ENCODE results near the gene TTC16.

The TTC16 gene

DNA sequence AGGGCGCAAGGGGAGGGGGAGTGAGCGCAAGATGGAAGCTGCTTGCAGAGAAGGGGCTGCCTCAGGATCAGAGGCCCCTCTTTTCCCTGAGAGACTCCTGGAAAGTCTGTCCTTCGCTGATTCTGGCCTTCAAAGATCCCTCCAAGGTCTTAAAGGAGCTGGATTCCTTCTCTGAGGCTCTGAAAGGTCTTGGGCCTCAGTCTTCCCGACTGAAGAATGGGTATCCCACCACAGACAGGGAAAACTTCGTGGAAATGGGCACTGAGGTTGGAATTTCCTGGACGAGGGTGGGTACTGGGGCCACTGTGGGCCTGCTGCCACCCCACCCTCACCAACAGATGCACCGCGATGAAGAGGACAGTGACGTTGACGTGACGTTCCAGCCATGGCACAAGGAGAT lies 3.5 kb upstream of the TTC16 start:
- no peak overlapping the region for H3K4me3 ChIP-seq (ENCODE audit: control insufficient read depth in 1 of 7, extremely low read depth in 1 of 7, insufficient read depth in 4 of 7, low read depth in 2 of 7, low read length in 6 of 7)
- WGBS (ENCODE audit: insufficient coverage): 93% methylated on average over 10 of the region's 11 CpGs
- ChIA-PET POLR2A (no interaction called here), CTCF (interaction anchor here (1.2 to 1.6 kb wide), 2 partner anchors 21 to 22 kb away, joined by 3 read pairs; partner anchors contain the start of gene TOR2A)
- no peak for DNase-seq
- no peaks in the 10 kb centered on the region for H3K36me3 ChIP-seq (ENCODE audit: control insufficient read depth in 4 of 4, insufficient read depth in 4 of 4, low read length in 3 of 4)
- peaks cover 0 to 4% (median 0%) of the 10 kb centered on the region in 5 experiments for H3K27me3 ChIP-seq (replicated peaks in 2 of 5; ENCODE audit: control insufficient read depth in 4 of 5, insufficient read depth in 5 of 5, low read length in 4 of 5)
- H3K9me3 ChIP-seq (ENCODE audit: control extremely low read depth in 1 of 5, control insufficient read depth in 4 of 5, insufficient read depth in 2 of 5, low read depth in 1 of 5, low read length in 4 of 5): peaks cover 0 to 5% (median 0%) of the 10 kb centered on the region in 5 experiments
- peaks cover 0 to 28% (median 27%) of the 10 kb centered on the region in 4 experiments for H3K4me1 ChIP-seq (ENCODE audit: control extremely low read depth in 1 of 4, control insufficient read depth in 4 of 4, insufficient read depth in 4 of 4, low read length in 3 of 4)
- H3K27ac ChIP-seq (ENCODE audit: insufficient read depth in 1 of 2, low read depth in 1 of 2, low read length in 2 of 2, poor library complexity in 1 of 2, severe bottlenecking in 2 of 2): no peak overlapping the region

- no peak overlapping the region for H3K4me3 ChIP-seq (ENCODE audit: control insufficient read depth in 1 of 7, extremely low read depth in 1 of 7, insufficient read depth in 4 of 7, low read depth in 2 of 7, low read length in 6 of 7)
- peaks cover 0 to 4% (median 0%) of the 10 kb centered on the region in 5 experiments for H3K27me3 ChIP-seq (replicated peaks in 2 of 5; ENCODE audit: control insufficient read depth in 4 of 5, insufficient read depth in 5 of 5, low read length in 4 of 5)
- H3K4me1 ChIP-seq (ENCODE audit: control extremely low read depth in 1 of 4, control insufficient read depth in 4 of 4, insufficient read depth in 4 of 4, low read length in 3 of 4): peaks cover 0 to 28% (median 26%) of the 10 kb centered on the region in 4 experiments
- no peaks in the 10 kb centered on the region for H3K36me3 ChIP-seq (ENCODE audit: control insufficient read depth in 4 of 4, insufficient read depth in 4 of 4, low read length in 3 of 4)
- ChIA-PET POLR2A (no interaction called here), CTCF (interaction anchor here (1.2 to 2.1 kb wide), 2 partner anchors 8 to 22 kb away, joined by 3 to 5 read pairs; partner anchors contain the start of gene TOR2A)
- peaks cover 0 to 5% (median 0%) of the 10 kb centered on the region in 5 experiments for H3K9me3 ChIP-seq (ENCODE audit: control extremely low read depth in 1 of 5, control insufficient read depth in 4 of 5, insufficient read depth in 2 of 5, low read depth in 1 of 5, low read length in 4 of 5)
- WGBS (ENCODE audit: insufficient coverage): 98% methylated on average over 8 of the region's 10 CpGs
- no peak for DNase-seq
- H3K27ac ChIP-seq (ENCODE audit: insufficient read depth in 1 of 2, low read depth in 1 of 2, low read length in 2 of 2, poor library complexity in 1 of 2, severe bottlenecking in 2 of 2): no peak overlapping the region
These were observed 3.0 kb upstream of the TTC16 start for GRCh38 chr9:127712867-127713266.

DNA sequence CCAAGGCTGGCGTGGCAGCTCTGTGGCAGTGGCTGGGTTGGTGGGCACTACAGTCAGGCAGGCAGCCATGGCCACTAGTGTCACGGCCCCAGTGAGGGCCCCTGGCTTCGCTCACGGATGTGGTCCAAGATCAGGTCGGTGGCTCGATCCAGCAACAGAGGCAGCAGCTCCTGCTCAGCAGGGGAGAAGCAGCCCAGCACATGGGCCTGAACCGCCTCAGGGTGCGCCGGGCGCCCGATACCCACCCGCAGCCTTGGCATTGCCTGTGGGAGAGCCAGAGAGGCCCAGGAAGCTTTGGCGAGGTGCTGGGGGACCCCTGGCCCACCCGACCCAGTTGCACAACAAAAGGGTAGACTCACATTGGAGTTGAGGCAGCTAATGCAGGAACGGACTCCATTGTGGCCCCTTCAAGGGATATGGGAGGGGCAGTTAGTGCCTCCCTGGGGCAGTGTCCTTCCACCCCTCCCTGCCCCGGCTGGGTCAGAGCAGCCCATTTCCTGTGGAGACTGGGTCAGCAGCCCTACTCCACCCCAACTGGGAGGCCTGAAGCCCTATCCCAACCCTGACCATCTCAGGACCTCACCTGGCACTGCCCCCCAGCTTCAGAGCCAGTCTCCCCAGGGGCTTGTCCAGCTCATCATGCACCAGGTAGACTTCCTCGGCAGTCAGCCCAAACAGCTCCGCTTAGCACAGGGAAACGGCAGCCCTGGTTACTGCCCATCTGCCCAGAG lies 1.7 kb upstream of the TTC16 start:
- WGBS (ENCODE audit: insufficient coverage): 84% methylated on average over 16 of the region's 19 CpGs
- Histone ChIP-seq H3K27ac (ENCODE audit: insufficient read depth in 1 of 2, low read depth in 1 of 2, low read length in 2 of 2, poor library complexity in 1 of 2, severe bottlenecking in 2 of 2) (no peak overlapping the region), H3K36me3 (ENCODE audit: control insufficient read depth in 4 of 4, insufficient read depth in 4 of 4, low read length in 3 of 4) (no peaks in the 10 kb centered on the region), H3K27me3 (replicated peaks in 2 of 5; ENCODE audit: control insufficient read depth in 4 of 5, insufficient read depth in 5 of 5, low read length in 4 of 5) (peaks cover 0 to 4% (median 0%) of the 10 kb centered on the region in 5 experiments), H3K4me1 (ENCODE audit: control extremely low read depth in 1 of 4, control insufficient read depth in 4 of 4, insufficient read depth in 4 of 4, low read length in 3 of 4) (peaks cover 0 to 30% (median 26%) of the 10 kb centered on the region in 4 experiments), H3K4me3 (ENCODE audit: control insufficient read depth in 1 of 7, extremely low read depth in 1 of 7, insufficient read depth in 4 of 7, low read depth in 2 of 7, low read length in 6 of 7) (peak overlapping the region in 3 of 7 experiments; percentile 6 to 89 (median 11)), H3K9me3 (ENCODE audit: control extremely low read depth in 1 of 5, control insufficient read depth in 4 of 5, insufficient read depth in 2 of 5, low read depth in 1 of 5, low read length in 4 of 5) (no peaks in the 10 kb centered on the region)
- POLR2A ChIA-PET: interaction anchor here (0.5 to 0.6 kb wide), 2 partner anchors 22 to 60 kb away, joined by 3 read pairs; no protein-coding TSS in a partner anchor
- CTCF ChIA-PET: interaction anchor here (1.3 to 2.1 kb wide), 2 partner anchors 9 to 11 kb away, joined by 4 to 5 read pairs; no protein-coding TSS in a partner anchor
- DNase-seq: no peak

- Histone ChIP-seq H3K9me3 (ENCODE audit: control extremely low read depth in 1 of 5, control insufficient read depth in 4 of 5, insufficient read depth in 2 of 5, low read depth in 1 of 5, low read length in 4 of 5) (no peaks in the 10 kb centered on the region), H3K4me3 (ENCODE audit: control insufficient read depth in 1 of 7, extremely low read depth in 1 of 7, insufficient read depth in 4 of 7, low read depth in 2 of 7, low read length in 6 of 7) (peak overlapping the region; percentile 59 to 91 (median 84)), H3K27ac (ENCODE audit: insufficient read depth in 1 of 2, low read depth in 1 of 2, low read length in 2 of 2, poor library complexity in 1 of 2, severe bottlenecking in 2 of 2) (peak overlapping the region in 1 of 2 experiments; percentile 81), H3K27me3 (replicated peaks in 2 of 5; ENCODE audit: control insufficient read depth in 4 of 5, insufficient read depth in 5 of 5, low read length in 4 of 5) (peaks cover 0 to 4% (median 0%) of the 10 kb centered on the region in 5 experiments), H3K36me3 (ENCODE audit: control insufficient read depth in 4 of 4, insufficient read depth in 4 of 4, low read length in 3 of 4) (no peaks in the 10 kb centered on the region), H3K4me1 (ENCODE audit: control extremely low read depth in 1 of 4, control insufficient read depth in 4 of 4, insufficient read depth in 4 of 4, low read length in 3 of 4) (peaks cover 0 to 32% (median 26%) of the 10 kb centered on the region in 4 experiments)
- ChIA-PET CTCF (interaction anchor here (0.7 to 2.5 kb wide), 6 partner anchors 10 to 206 kb away, joined by 3 to 9 read pairs (median 4); partner anchors contain the start of gene TOR2A), POLR2A (interaction anchor here (0.6 to 1.5 kb wide), 2 partner anchors 9 to 20 kb away, joined by 3 to 5 read pairs; partner anchors contain the start of gene TOR2A)
- 0% methylated on average over 32 of the region's 44 CpGs for WGBS (ENCODE audit: insufficient coverage)
- no peak for DNase-seq
These were observed 869 bp upstream of the TTC16 start for GRCh38 chr9:127714951-127715469.

GRCh38 chr9:127716412-127716811 lies 533 bp downstream of the TTC16 start:
- WGBS (ENCODE audit: insufficient coverage): 95% methylated on average over 7 of the region's 9 CpGs
- Histone ChIP-seq H3K27me3 (replicated peaks in 2 of 5; ENCODE audit: control insufficient read depth in 4 of 5, insufficient read depth in 5 of 5, low read length in 4 of 5) (peaks cover 0 to 4% (median 0%) of the 10 kb centered on the region in 5 experiments), H3K9me3 (ENCODE audit: control extremely low read depth in 1 of 5, control insufficient read depth in 4 of 5, insufficient read depth in 2 of 5, low read depth in 1 of 5, low read length in 4 of 5) (no peaks in the 10 kb centered on the region), H3K27ac (ENCODE audit: insufficient read depth in 1 of 2, low read depth in 1 of 2, low read length in 2 of 2, poor library complexity in 1 of 2, severe bottlenecking in 2 of 2) (peak overlapping the region in 1 of 2 experiments; percentile 25), H3K4me1 (ENCODE audit: control extremely low read depth in 1 of 4, control insufficient read depth in 4 of 4, insufficient read depth in 4 of 4, low read length in 3 of 4) (peaks cover 0 to 23% (median 21%) of the 10 kb centered on the region in 4 experiments), H3K36me3 (ENCODE audit: control insufficient read depth in 4 of 4, insufficient read depth in 4 of 4, low read length in 3 of 4) (no peaks in the 10 kb centered on the region), H3K4me3 (ENCODE audit: control insufficient read depth in 1 of 7, extremely low read depth in 1 of 7, insufficient read depth in 4 of 7, low read depth in 2 of 7, low read length in 6 of 7) (peak overlapping the region in 3 of 7 experiments; percentile 78 to 89 (median 84))
- CTCF ChIA-PET: interaction anchor here (0.7 to 2.5 kb wide), 2 partner anchors 18 to 131 kb away, joined by 3 to 9 read pairs; partner anchors contain the start of gene TOR2A
- POLR2A ChIA-PET: interaction anchor here (1.5 kb wide), 1 partner anchor 19 kb away, joined by 5 read pairs; the partner anchor contains the start of gene TOR2A
- DNase-seq: no peak

GRCh38 chr9:127717766-127718165 lies 1.9 kb downstream of the TTC16 start:
- peaks cover 0 to 13% (median 12%) of the 10 kb centered on the region in 4 experiments for H3K4me1 ChIP-seq (ENCODE audit: control extremely low read depth in 1 of 4, control insufficient read depth in 4 of 4, insufficient read depth in 4 of 4, low read length in 3 of 4)
- no peak overlapping the region for H3K4me3 ChIP-seq (ENCODE audit: control insufficient read depth in 1 of 7, extremely low read depth in 1 of 7, insufficient read depth in 4 of 7, low read depth in 2 of 7, low read length in 6 of 7)
- H3K27ac ChIP-seq (ENCODE audit: insufficient read depth in 1 of 2, low read depth in 1 of 2, low read length in 2 of 2, poor library complexity in 1 of 2, severe bottlenecking in 2 of 2): no peak overlapping the region
- DNase-seq: no peak
- no peaks in the 10 kb centered on the region for H3K9me3 ChIP-seq (ENCODE audit: control extremely low read depth in 1 of 5, control insufficient read depth in 4 of 5, insufficient read depth in 2 of 5, low read depth in 1 of 5, low read length in 4 of 5)
- POLR2A ChIA-PET: interaction anchor here (0.8 kb wide), 1 partner anchor 110 kb away, joined by 4 read pairs; no protein-coding TSS in a partner anchor
- CTCF ChIA-PET: interaction anchor here (1.2 kb wide), 1 partner anchor 203 kb away, joined by 3 read pairs; no protein-coding TSS in a partner anchor
- no peaks in the 10 kb centered on the region for H3K36me3 ChIP-seq (ENCODE audit: control insufficient read depth in 4 of 4, insufficient read depth in 4 of 4, low read length in 3 of 4)
- WGBS (ENCODE audit: insufficient coverage): 100% methylated on average over 4 of the region's 5 CpGs
- H3K27me3 ChIP-seq (replicated peaks in 2 of 5; ENCODE audit: control insufficient read depth in 4 of 5, insufficient read depth in 5 of 5, low read length in 4 of 5): peaks cover 0 to 4% (median 0%) of the 10 kb centered on the region in 5 experiments
